ENCODE data around the gene SRSF2.
"Not testable (repeated sequence)": the region's sequence is repeated elsewhere in the genome, so short reads cannot be mapped to it uniquely, and the experiment has no call there.

SRSF2 gene

DNA sequence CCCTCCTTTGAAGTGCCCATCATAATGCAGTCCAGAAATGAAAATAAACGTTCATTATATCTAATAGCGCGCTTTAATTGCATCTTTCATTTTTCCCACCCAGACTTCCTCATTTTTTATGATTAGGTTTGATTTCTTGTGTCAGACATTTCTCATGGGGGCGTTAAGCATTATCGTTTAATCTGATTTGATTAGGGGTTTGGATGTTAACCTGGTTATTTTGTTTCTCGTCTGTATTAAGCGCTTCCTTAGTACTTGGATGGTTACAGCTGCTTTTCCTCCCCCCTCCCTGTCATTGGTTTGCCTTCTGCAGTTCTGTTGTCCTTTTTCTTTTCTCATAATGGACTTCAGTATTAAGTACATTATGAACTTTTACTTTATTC, 1.3 kb upstream of the SRSF2 start:
- DNase-seq (ENCODE audit: low read depth), result no peak

DNA sequence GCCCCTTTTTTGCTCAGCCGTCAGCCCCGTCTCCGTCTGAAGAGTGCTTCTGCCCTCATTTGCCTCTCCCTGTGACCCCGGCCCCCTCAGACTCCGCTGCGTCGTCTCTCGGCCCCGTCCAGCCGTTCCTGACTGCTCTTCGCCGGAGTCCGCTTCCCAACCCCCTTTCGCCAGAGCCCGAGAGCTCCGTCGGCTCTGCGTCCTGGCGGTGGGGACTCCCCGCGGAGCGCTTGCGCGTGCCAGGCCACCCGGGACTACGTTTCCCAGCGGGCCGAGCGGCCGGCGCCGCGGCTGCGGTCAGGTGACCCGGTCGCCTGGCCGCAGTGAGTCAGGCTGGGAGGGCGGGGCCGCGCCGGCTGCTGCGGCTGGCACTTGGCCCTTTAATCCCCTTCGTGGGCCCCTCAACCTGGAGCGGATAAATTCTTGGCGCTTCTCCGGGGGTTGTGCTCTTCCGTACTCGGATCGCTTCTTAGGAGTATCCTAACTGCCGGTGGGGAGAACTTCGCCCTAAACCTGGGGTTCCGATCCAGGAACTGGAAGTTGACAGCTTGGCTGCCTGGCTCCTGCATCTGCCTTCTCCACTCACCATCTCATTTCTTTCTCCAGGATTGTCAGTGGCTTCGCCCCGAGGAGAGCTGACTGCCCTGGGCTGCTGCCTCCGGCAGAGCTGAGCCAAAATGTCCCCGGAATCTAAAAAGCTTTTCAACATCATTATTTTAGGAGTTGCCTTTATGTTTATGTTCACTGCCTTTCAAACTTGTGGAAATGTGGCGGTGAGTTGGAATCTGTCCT, 741 bp upstream of the SRSF2 start, which contains the start of gene MFSD11:
MFSD11 (plus strand) TSS at position 444 of the 792 bp plus-strand sequence; CDS start at position 678, 234 bp downstream.
- peak; percentile 93 for DNase-seq (ENCODE audit: low read depth)

DNA sequence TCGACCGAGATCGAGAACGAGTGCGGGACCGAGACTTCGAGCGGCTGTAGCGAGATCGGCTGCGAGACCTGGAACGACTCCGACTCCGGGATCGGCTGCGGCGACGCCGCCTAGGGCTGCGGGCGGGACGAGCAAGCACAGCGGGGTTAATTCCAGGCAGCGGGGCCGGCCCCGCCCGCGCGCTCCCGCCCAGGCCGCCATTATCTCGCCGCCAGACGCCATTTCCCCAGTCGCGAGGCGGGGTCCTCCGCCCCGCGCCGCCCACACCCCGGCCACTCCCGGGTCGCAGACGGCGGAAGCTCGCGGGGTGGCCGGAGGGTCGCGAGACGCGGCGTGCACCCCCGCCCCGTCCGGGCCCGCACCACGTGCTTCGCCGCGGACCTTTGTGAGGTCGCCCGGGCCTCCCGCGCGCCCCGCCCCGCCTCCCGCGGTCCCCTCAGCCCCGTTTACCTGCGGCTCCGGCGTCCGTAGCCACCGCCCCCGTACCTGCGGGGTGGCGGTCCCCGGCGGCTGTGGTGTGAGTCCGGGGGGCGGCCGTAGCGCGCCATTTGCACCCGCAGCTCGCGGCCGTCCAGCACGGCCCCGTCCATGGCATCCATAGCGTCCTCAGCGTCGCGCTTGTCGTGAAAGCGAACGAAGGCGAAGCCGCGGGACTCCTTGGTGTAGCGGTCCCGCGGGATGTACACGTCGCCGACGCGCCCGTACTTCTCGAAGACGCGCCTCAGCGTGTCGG, 616 bp downstream of the SRSF2 start:
- DNase-seq (ENCODE audit: low read depth), result peak; percentile 77

DNA sequence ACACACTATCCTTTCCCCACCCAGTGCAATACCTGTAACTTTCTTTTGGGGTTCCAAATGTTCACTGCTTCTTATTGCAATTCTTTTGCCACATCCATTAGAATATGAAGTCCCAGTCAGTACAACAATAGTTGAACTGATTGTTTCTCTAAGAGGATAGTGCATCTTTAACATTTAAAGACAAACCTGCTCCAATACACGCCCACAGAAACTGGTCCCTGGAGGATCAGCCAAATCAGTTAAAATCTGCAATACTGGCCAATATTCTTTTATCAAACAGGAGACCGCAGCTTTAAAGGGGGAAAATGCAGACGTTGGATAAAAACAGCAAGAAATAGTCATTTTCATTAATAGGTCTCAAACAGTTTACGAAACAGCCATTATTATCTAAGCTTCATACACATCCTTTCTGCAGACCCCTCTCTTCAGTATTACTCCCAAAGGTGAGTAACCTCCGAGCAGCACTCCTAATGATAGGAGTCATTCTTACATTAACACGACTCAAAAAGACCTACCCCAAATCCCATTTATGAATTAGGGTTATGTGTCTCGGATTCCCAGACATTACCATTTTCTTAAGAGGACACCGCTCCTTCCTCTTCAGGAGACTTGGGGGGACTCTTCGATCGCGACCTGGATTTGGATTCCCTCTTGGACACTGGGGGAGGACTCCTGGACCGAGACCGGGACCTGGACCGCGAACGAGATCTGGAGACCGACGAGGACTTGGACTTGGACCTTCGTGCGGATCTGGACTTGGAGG, 1.4 kb downstream of the SRSF2 start:
- no peak for DNase-seq (ENCODE audit: low read depth)

DNA sequence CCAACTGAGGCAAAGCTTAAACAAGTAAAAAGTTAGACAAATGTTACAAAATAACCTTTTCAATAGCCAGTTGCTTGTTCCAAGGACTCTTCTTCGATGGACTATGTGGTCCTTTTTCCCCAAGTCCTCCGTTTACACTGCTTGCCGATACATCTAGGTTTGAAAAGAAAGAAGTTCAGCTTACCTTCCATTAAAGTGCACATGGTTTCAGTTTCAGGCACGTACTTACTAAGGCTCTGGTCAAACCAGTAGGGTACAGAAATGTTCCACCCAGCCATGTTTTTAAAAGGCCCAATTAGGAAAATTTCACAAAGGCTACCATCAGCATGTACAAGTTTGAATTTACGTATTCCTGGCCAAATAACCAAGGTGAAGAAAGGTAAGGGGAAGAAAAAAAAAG, 2.1 kb downstream of the SRSF2 start:
- peak; percentile 56 for DNase-seq (ENCODE audit: low read depth)

DNA sequence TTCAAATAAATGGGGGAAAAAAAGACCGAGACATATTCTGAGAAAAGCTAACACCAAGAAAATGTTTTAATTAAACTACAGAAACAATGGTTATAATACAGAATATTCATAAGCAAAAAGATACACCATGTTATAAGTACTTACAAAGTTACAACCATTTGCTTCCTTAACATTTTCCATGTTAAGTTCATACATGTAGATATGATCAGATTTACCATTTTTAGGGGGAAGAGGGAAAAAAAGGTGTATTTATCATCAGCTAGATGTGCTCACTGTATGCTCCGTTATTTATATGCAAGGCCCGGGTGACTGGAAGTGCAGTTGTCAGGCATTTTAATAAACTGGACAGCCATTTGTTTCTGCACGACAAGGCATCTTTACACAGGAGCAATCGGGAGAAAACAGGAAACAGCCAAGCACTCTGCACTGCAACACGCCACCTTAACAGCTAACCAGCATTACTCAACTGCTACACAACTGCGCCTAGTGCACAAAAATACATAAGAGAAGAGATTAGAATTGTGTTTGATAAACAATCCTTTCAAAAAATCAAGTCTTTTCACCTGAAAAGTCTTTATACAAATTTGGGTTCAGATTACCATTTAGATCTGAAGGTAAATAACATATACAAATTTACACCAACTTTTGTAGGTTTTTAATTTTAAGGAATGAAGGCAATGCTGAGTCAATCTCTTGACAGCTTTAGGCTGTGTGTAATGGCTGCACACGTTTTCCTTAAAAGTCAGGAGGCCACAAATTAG, 2.9 kb downstream of the SRSF2 start:
- peak; percentile 54 for DNase-seq (ENCODE audit: low read depth)

DNA sequence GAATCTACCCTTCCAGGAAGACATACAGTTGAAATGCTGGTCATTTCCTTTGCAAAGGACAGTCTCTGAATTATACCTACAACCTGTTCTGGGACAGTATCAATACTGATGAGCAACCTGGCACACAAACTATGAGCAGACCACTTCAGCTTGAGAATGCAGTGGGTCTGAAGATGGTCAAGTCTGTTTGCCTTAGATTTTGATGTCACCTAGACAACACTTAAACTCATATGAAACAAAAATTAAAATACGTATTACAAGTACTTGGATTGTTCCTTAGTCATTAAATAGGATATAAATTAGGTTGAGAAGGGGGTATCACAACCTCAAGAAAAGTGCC, 3.5 kb downstream of the SRSF2 start:
- no peak for DNase-seq (ENCODE audit: low read depth)

DNA sequence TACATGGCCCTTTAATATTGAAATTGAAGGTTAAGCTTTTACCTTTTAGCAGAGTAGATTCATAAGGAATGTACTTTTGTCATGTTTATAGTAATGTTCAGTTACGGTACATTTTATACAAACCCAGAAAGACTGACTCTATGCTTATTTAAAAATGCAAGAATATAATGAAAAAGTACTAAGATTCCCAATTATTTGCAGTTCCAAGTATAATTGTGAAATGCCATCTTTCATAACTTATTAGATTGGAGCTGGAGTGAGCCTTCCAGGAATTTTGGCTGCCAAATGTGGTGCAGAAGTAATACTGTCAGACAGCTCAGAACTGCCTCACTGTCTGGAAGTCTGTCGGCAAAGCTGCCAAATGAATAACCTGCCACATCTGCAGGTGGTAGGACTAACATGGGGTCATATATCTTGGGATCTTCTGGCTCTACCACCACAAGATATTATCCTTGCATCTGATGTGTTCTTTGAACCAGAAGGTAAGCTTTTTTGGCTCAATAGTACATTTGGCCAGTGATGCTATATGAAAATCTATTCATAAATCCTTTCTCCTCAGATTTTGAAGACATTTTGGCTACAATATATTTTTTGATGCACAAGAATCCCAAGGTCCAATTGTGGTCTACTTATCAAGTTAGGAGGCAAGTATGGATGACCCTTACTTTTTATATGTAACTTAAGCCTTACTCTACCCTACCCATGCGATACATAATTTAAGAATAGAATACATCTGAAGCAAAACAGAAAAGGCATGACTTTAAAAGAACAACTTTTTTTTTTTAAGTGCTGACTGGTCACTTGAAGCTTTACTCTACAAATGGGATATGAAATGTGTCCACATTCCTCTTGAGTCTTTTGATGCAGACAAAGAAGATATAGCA, 4.2 kb downstream of the SRSF2 start:
- no peak for DNase-seq (ENCODE audit: low read depth)

DNA sequence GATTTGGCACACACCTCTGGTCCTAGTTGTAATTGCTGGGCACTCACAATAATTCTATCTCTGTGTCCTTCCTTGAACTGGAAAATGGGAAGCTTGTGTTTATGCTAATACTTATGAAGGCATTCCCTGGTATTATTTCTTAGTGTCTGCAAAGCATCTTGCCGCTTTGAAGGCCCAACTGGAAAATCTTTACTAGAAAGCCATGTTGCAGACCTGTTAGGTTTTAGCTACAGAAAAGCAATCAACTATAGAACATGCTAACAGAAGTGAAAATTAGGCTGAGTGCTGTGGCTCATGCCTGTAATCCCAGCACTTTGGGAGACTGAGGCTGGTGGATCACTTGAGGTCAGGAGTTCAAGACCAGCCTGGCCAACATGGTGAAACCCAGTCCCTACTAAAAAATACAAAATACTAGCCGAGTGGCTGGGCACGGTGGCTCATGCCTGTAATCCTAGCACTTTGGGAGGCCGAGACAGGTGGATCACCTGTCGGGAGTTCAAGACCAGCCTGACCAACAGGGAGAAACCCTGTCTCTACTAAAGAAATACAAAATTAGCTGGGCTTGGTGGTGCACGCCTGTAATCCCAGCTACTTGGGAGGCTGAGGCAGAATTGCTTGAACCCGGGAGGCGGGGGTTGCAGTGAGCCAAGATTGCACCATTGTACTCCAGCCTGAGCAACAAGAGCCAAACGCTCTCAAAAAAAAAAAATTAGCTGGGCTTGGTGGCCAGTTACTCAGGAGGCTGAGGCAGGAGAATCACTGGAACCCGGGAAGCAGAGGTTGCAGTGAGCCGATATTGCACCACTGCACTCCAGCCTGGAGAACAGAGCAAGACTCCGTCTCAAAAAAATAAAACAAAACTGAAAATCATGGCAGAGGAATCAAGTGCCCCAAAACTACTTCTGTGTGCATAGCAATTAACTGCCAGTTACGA, 5.1 kb downstream of the SRSF2 start:
- not testable (repeated sequence) for DNase-seq (ENCODE audit: low read depth)

DNA sequence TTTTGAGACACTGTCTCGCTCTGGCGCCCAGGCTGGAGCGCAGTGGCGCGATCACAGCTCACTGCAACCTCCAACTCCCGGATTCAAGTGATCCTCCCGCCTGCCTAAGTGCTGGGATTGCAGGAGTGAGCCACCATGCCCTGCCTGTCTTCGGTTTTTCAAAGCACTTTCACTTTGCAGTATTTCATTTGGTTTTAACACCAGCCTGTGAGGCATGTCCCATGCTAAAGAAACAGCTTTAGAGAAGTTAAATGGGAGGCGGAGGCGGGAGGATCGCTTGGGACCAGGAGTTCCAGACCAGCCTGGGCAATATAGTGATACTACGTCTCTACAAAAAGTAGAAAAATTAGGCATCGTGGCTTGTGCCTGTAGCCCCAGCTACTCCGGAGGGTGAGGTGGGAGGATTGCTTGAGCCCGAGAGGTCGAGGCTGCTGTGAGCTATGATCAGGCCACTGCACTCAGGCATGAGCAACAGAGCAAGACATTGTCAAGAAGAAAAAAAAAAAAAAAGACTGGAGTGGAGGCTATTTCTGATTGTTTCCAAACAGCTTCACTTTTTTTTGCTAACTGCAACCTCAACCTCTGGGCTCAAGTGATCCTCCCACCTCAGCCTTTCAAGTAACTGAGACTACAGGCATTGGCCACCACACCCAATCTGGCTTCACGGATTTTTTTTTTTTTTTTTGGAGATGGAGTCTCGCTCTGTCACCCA, 9.2 kb downstream of the SRSF2 start:
- DNase-seq (ENCODE audit: low read depth), result peak; percentile 33

DNA sequence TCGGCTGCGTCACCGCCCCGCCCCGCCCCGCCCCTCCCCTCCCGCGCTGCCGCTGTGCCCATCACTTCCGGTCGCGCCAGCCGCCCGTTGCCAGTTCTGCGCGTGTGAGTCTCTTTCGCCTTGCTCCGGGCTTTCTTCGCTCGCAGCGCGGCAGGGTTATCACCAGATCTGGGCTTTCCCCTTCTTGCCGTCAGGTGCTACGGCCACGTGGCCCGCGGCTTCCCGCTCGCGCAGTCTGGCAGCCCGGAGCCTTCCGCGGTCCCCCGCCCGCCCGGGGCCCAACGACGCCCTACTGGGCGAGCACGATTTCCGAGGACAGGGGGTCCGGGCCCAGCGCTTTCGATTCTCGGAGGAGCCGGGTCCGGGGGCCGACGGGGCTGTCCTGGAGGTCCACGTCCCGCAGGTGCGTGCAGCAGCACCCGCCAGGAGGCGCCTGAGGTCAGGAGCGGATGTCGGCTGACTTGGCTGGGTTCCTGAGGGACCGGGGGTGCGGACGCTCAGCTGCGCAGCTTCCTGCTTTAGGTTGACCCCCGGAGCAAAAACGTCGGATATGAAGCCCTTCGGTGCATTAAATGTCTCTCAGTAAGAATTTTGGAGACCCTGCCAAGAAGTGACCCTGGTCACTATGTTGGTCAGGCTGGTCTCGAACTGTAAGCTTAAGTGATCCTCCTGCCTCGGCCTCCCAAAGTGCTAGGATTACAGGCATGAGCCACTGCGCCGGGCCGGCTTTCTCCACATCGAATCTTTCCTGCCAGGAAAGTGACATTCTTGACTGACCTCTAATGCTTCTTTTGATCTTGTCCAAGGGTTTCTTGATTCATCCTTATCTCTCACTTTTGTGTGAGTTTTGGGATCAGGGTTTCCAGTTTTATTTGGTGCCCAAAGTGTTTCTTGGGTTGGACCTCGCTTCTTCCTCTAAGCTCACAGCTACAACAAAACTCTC, 10.1 kb downstream of the SRSF2 start, which contains the start of gene METTL23:
METTL23 (plus strand) TSS at position 64 of the 943 bp plus-strand sequence. CDS start 2,872 bp downstream, outside the sequence.
- DNase-seq (ENCODE audit: low read depth), result peak; percentile 79

DNA sequence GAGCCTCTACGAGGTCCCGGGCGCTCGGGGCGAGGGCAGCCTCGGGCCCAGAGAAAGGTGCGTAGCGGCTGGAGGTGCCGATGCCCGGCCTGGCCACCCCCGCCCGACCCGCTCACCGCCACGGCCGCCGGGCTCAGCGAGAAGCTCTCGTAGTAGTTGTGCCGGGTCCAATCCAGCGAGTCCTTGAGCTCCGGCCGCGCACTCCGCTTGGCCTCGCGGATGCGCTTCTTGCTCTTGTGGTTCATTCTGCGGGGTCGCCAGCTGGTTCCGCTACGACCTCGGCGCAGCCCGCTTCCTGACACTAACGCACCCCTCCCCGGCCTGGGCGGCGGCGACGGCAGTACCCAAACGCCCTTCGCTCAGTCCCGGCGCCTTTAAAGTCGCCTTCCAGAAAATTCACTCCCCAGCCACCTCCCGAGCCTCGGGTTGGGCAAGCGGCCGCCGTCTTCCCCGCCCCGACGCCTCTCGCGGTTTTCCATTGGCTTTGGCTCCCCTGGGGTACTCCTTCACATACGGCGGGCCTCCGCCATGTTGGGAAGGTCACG, 10.8 kb downstream of the SRSF2 start, which contains the start of gene JMJD6:
JMJD6 (minus strand) TSS at position 376 of the 545 bp plus-strand sequence; CDS start at position 245, 131 bp downstream.
- peak; percentile 97 for DNase-seq (ENCODE audit: low read depth)

DNA sequence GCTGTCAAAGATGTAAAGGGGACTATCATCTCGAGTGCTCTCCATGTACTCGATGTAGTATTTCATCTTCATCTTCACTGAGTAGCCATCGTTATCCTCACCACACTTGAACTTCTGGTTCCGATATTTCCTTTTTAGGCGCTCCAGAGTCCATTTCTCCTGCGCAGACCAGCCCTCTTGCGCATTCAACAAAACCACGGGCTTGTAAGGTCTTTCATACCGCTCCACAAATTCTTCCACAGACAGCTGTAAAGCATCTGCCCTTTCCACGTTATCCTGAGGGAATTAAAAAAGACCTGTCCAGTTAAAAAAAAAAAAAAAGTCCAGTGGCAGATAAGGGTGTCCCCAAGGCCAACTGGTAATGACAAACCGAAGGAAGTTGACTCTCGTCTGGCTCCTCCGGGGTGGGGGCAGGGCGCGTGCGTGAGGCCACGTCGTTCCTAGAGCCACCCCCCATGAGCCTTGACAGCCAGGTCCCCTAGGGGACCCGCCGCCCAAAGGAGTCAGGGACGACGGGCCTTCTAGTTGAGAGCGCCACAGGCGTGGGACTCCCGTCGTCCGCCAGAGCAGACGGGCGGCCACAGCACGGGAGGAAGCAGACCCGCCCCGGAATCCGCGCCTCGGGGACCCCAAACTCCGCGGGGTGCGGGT, 11.4 kb downstream of the SRSF2 start:
- peak; percentile 67 for DNase-seq (ENCODE audit: low read depth)

DNA sequence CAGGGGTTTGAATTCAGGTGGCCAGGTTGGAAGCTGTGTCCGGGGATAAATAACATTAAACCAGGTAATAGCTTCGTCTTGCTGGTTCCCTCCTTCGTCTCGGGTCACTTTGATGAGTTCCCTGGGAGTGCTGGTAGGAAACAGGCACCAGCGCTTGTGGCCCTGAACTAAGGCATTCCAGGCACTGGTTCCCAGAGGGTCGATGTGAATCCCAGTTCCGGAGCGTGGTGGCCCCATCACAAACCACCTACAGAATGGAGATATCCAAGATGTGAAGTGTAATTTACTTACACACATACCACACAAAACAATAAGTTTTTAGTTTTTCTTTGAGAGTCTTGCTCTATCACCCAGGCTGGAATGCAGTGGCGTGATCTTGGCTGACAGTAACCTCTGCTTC, 13.3 kb downstream of the SRSF2 start:
- DNase-seq (ENCODE audit: low read depth), result no peak

DNA sequence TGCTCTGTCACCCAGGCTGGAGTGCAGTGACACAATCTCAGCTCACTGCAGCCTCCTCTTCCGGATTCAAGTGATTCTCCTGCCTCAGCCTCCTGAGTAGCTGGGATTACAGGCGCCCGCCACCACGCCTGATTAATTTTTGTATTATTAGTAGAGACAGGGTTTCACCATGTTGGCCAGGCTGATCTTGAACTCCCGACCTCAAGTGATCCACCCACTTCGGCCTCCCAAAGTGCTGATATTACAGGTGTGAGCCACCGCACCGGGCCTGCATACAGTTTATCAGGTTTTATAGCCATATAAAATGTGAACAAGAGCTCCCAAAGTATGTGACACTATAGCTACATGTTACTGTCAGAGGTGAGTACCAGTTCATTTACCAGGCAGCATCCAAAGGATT, 14.2 kb downstream of the SRSF2 start:
- DNase-seq (ENCODE audit: low read depth), result not testable (repeated sequence)

DNA sequence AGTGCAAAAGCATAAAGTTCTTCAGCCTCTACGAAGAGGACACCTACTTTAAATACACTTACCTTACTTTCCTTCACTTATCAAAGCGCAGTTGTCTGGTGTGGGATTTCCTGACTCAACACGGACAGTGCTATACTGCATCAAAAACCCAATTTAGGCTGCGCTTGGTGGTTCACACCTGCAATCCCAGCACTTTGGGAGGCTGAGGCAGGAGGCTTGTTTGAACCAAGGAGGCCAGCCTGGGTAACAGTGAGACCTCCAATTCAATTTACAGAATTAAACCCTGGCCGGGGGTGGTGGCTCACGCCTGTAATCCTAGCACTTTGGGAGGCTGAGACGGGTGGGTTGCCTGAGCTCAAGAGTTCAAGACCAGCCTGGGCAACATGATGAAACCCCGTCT, 14.9 kb downstream of the SRSF2 start:
- no peak for DNase-seq (ENCODE audit: low read depth)

DNA sequence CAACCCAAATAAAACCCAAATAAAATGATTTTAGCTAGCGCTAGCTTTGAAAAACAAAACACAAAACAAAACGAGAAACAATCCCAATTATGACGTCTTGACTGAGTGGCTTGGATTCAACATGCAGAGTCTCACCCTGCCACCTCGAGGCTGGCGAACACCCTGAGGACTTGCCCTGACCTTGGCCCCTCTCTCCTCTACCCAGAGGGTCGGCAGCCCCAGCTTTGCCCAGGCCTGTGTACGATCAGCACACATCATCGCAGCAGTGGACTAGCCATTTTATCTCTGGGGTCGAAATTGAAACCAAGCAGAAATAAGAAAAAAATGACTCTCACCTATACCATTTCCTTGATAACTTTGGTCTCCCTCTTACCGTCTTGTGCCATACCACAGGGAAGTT, 15.7 kb downstream of the SRSF2 start:
- no peak for DNase-seq (ENCODE audit: low read depth)

Data from EH (cell line).